ENCODE results near the gene NCL. TPM values are rescaled to one million over a fixed set of nuclear protein-coding genes. Genes with fewer than 3 reads are reported as not detected.
"Not testable (repeated sequence)": the region's sequence is repeated elsewhere in the genome, so short reads cannot be mapped to it uniquely, and the experiment has no call there.

The NCL gene
- total RNA-seq, 2 experiments from 2014 or later = 461 to 462 TPM

DNA sequence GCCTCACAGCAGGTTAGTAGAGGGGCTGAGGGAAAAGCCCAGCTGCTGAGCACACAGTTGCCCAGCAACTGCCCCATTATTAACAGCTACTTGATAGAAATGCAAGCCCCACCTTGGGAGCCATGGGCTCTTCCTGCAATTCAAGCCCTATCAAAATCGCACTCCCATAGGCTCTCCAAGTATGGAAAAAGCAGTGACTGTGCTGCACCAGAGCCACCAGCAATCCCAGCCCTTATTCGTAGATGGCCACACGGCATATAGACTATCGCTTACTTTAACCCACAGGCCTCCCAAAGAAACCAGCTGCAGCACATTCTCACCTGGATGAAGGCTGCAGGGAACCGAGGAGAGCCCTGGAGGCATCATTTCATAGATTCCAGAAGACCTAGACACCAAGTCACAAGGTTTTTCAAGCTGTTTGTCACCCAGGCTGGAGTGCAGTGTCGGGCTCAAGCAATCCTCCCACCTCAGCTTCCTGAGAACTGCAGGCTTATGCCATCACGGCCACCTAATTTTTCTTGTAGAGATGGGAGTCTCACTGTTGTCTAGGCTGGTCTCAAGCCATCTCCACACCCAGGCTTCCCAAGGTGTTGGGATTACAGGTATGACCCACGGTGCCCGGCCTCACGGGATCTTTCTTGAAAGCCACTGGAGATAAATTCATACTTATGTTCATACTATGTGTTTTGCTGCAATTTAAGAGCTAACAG, 11.3 kb downstream of the NCL start:
- Mint-ChIP-seq H3K27me3 (no peaks in the 10 kb centered on the region), H3K27ac (peak overlapping the region; percentile 40), H3K4me1 (peaks cover 15% of the 10 kb centered on the region), H3K4me3 (no peak overlapping the region), H3K36me3 (peaks cover 19% of the 10 kb centered on the region), H3K9me3 (no peaks in the 10 kb centered on the region)
- no peak for DNase-seq
- ATAC-seq (ENCODE audit: low read depth) = no peak
- POLR2A ChIA-PET = interaction anchor here (0.7 to 5.7 kb wide), 2 partner anchors 11 to 111 kb away, joined by 3 to 43 read pairs; partner anchors contain the start of gene NCL

- Mint-ChIP-seq H3K4me1 (peaks cover 12% of the 10 kb centered on the region), H3K27ac (no peak overlapping the region), H3K9me3 (no peaks in the 10 kb centered on the region), H3K4me3 (no peak overlapping the region), H3K27me3 (no peaks in the 10 kb centered on the region), H3K36me3 (peaks cover 11% of the 10 kb centered on the region)
- ATAC-seq (ENCODE audit: low read depth) (no peak), DNase-seq (no peak)
- POLR2A ChIA-PET = interaction anchor here (0.6 to 5.7 kb wide), 3 partner anchors 14 to 79 kb away, joined by 3 to 43 read pairs (median 5); partner anchors contain the start of gene NCL
Measured at GRCh38 chr2:231450548-231450989, 13.7 kb downstream of the NCL start.

- Mint-ChIP-seq H3K9me3 (no peaks in the 10 kb centered on the region), H3K4me3 (no peak overlapping the region), H3K27ac (no peak overlapping the region), H3K27me3 (no peaks in the 10 kb centered on the region), H3K36me3 (peaks cover 6% of the 10 kb centered on the region), H3K4me1 (peaks cover 7% of the 10 kb centered on the region)
- POLR2A ChIA-PET = no interaction called here
- ATAC-seq (ENCODE audit: low read depth) (no peak), DNase-seq (no peak)
Measured at GRCh38 chr2:231449503-231450054, 14.7 kb downstream of the NCL start.

DNA sequence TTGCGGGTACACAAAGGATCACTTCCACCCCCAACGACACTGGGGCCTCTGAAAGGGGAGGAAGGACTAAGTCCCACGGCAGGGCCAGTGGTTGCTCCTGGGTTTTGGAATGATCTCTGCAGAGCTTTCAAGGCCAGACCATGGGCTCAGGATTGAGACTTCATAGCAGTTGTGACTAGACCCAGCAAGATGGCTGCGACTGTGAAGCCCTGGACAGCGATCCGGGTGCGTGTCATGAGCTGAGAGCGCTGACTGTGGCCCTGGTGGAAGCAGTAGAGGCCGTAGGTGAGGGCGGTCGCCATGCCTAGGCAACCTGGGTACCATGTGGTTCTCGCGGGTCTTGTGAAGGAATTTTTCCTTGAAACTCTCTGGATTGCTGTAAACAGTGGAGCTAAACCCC, 27.3 kb downstream of the NCL start:
- Mint-ChIP-seq H3K9me3 (peaks cover 8% of the 10 kb centered on the region), H3K27ac (no peak overlapping the region), H3K4me3 (no peak overlapping the region), H3K27me3 (peaks cover 6% of the 10 kb centered on the region), H3K36me3 (peaks cover 2% of the 10 kb centered on the region), H3K4me1 (peaks cover 6% of the 10 kb centered on the region)
- ATAC-seq (ENCODE audit: low read depth) (no peak), DNase-seq (no peak)
- POLR2A ChIA-PET = no interaction called here

- Mint-ChIP-seq H3K27ac (no peak overlapping the region), H3K27me3 (peaks cover 9% of the 10 kb centered on the region), H3K4me1 (peaks cover 6% of the 10 kb centered on the region), H3K36me3 (peaks cover 8% of the 10 kb centered on the region), H3K9me3 (peaks cover 22% of the 10 kb centered on the region), H3K4me3 (no peak overlapping the region)
- POLR2A ChIA-PET = no interaction called here
- ATAC-seq (ENCODE audit: low read depth) (no peak), DNase-seq (no peak)
Measured at GRCh38 chr2:231433990-231434389, 30.3 kb downstream of the NCL start.

DNA sequence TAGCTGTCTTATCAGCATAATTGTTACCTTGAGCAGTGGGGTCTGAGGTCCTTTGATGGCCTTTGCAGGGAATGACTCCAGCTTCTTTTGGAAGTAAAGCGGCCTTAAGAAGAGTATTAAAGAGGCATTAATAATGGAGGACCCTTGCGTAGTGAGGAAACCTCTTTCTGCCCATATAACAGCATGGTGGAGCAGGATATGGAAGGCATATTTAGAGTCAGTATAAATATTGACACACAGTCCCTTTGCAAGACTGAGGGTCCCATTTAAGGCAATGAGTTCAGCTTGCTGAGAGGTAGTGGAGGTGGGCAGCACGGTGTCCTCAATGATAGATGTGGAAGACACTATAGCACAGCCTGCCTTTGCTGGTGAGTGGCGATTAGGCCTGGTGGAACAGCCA, 32.7 kb downstream of the NCL start:
- no peak for DNase-seq
- H3K4me1 Mint-ChIP-seq = peaks cover 6% of the 10 kb centered on the region
- peaks cover 22% of the 10 kb centered on the region for H3K9me3 Mint-ChIP-seq
- no peak overlapping the region for H3K4me3 Mint-ChIP-seq
- peaks cover 8% of the 10 kb centered on the region for H3K36me3 Mint-ChIP-seq
- POLR2A ChIA-PET = no interaction called here
- no peak overlapping the region for H3K27ac Mint-ChIP-seq
- no peak for ATAC-seq (ENCODE audit: low read depth)
- H3K27me3 Mint-ChIP-seq = peaks cover 4% of the 10 kb centered on the region

DNA sequence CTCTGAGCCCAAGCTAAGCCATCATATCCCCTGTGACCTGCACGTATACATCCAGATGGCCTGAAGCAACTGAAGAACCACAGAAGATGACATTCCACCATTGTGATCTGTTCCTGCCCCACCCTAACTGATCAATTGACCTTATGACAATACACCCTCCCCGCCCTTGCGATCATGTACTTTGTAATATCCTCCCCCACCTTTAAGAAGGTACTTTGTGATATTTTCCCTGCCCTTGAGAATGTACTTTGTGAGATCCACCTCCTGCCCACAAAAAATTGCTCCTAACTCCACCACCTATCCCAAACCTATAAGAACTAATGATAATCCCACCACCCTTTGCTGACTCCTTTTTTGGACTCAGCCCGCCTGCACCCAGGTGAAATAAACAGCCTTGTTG, 33.8 kb downstream of the NCL start:
- H3K4me1 Mint-ChIP-seq; H3K36me3 Mint-ChIP-seq; DNase-seq; H3K4me3 Mint-ChIP-seq; H3K27me3 Mint-ChIP-seq; H3K27ac Mint-ChIP-seq; ATAC-seq (ENCODE audit: low read depth); POLR2A ChIA-PET: not testable (repeated sequence)
- peaks cover 21% of the 10 kb centered on the region for H3K9me3 Mint-ChIP-seq

DNA sequence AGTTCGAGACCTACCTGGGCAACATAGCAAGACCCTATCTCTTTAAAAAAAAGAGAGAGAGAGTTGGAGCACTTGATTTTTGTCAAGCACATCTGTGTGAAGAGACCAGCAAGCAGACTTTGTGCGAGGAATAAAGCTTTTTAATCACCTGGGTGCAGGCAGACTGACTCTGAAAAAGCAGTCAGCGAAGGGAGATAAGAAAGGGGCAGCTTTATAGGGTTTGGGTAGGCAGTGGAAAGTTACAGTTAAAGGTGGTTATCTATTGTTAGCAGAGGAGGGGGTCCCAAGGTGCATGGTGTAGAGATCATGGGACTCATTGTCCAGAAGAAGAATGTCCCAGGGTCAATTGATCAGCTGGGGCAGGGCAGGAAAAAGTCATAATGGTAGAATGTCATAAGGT, 34.4 kb downstream of the NCL start:
- DNase-seq (no peak), ATAC-seq (ENCODE audit: low read depth) (no peak)
- H3K27me3 Mint-ChIP-seq = peaks cover 7% of the 10 kb centered on the region
- peaks cover 11% of the 10 kb centered on the region for H3K4me1 Mint-ChIP-seq
- peaks cover 8% of the 10 kb centered on the region for H3K36me3 Mint-ChIP-seq
- peaks cover 20% of the 10 kb centered on the region for H3K9me3 Mint-ChIP-seq
- H3K4me3 Mint-ChIP-seq = no peak overlapping the region
- POLR2A ChIA-PET = no interaction called here
- no peak overlapping the region for H3K27ac Mint-ChIP-seq

GRCh38 chr2:231429152-231429551, 35.1 kb downstream of the NCL start:
- Mint-ChIP-seq H3K27ac (no peak overlapping the region), H3K4me3 (no peak overlapping the region)
- POLR2A ChIA-PET = no interaction called here

DNA sequence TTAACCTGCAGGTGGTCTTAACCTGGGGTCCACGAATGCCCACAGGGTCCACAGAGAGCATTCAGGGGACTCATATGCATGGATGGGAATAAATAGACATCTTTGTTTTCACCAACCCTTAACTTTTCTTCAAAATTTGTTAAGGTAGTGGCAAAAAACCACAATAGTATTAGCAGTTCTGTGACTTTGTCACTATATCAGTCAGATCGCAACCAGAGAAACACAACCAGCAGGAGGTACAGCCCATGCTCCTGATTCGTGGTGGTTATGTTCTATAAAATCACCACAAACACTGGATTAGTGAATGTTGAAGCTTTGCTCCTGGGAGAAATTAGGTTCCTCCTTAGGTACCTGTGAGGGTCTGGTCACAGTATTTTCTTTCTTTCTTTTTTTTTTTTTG, 37.2 kb downstream of the NCL start:
- Mint-ChIP-seq H3K4me1 (peaks cover 5% of the 10 kb centered on the region), H3K27ac (no peak overlapping the region), H3K4me3 (no peak overlapping the region), H3K9me3 (peaks cover 16% of the 10 kb centered on the region), H3K27me3 (peaks cover 7% of the 10 kb centered on the region), H3K36me3 (peaks cover 8% of the 10 kb centered on the region)
- POLR2A ChIA-PET = no interaction called here
- ATAC-seq (ENCODE audit: low read depth) = no peak
- DNase-seq = no peak

More at GRCh38 chr2:231429152-231429551, 35.1 kb downstream of the NCL start:
- peaks cover 10% of the 10 kb centered on the region for H3K4me1 Mint-ChIP-seq
- ATAC-seq (ENCODE audit: low read depth) = no peak
- peaks cover 7% of the 10 kb centered on the region for H3K27me3 Mint-ChIP-seq
- DNase-seq = no peak
- peaks cover 19% of the 10 kb centered on the region for H3K9me3 Mint-ChIP-seq
- peaks cover 8% of the 10 kb centered on the region for H3K36me3 Mint-ChIP-seq

- Mint-ChIP-seq H3K4me3 (no peak overlapping the region), H3K27ac (peak overlapping the region; percentile 77), H3K4me1 (peaks cover 5% of the 10 kb centered on the region), H3K36me3 (peaks cover 3% of the 10 kb centered on the region), H3K27me3 (peaks cover 3% of the 10 kb centered on the region), H3K9me3 (peaks cover 5% of the 10 kb centered on the region)
- no peak for DNase-seq
- peak; percentile 69 for ATAC-seq (ENCODE audit: low read depth)
- POLR2A ChIA-PET = interaction anchor here (0.7 kb wide), 1 partner anchor 602 kb away, joined by 3 read pairs; no protein-coding TSS in a partner anchor
Measured at GRCh38 chr2:231425811-231426703, 38.2 kb downstream of the NCL start.

DNA sequence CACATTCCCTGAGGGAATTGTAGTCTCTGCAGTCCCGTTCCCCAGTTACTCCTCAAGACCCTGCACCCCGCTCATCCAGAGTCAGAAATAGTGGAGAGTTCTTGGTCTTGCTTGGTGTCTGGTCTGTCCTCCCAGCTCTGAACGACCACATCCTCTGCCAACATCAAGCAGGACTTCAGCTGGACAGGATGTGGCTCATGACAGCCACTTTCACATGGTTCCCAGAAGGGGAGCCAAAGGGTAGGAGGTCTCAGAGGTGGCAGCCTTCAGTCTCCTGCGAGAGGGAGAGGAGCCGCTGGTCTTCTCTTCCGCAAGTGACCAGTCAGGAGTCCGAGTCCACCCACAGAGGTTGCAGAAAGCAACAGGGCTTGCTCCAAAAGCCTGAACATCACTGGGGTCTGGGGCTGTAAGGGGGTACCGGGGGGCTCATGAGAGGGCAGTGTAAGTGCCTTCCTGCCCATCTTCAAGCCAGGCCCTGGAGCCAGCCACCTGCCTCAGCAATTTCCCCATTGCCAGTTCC, 38.9 kb downstream of the NCL start:
- no peak for DNase-seq
- H3K9me3 Mint-ChIP-seq = no peaks in the 10 kb centered on the region
- POLR2A ChIA-PET = no interaction called here
- no peak for ATAC-seq (ENCODE audit: low read depth)
- H3K27ac Mint-ChIP-seq = no peak overlapping the region
- H3K27me3 Mint-ChIP-seq = peaks cover 3% of the 10 kb centered on the region
- H3K36me3 Mint-ChIP-seq = no peaks in the 10 kb centered on the region
- no peak overlapping the region for H3K4me3 Mint-ChIP-seq
- H3K4me1 Mint-ChIP-seq = peaks cover 5% of the 10 kb centered on the region

- Mint-ChIP-seq H3K27ac (no peak overlapping the region), H3K27me3 (peaks cover 3% of the 10 kb centered on the region), H3K36me3 (no peaks in the 10 kb centered on the region), H3K4me1 (peaks cover 5% of the 10 kb centered on the region), H3K9me3 (no peaks in the 10 kb centered on the region), H3K4me3 (no peak overlapping the region)
- POLR2A ChIA-PET = interaction anchor here (0.7 kb wide), 1 partner anchor 31 kb away, joined by 3 read pairs; no protein-coding TSS in a partner anchor
- ATAC-seq (ENCODE audit: low read depth) (no peak), DNase-seq (no peak)
Measured at GRCh38 chr2:231423176-231423575, 41.1 kb downstream of the NCL start.

Measured in activated naive CD8-positive, alpha-beta T cell treated with anti-CD3 and anti-CD28 coated beads, Interleukin-2, amount 10 ng/mL, durations not matched to agents 7 days and 5 days (primary cell).